WTC11 (cell line): Measurements from ENCODE around the gene LRRC47. TPM values are rescaled to one million over a fixed set of nuclear protein-coding genes. Genes with fewer than 3 reads are reported as not detected.

Experiments used
- ATAC-seq: fragments of 200-7000 bp; cut with Tn5 transposase; 2 replicates; pipeline ENCODE4 v1.10.0; 2021; ENCODE audit warnings: mild to moderate bottlenecking, moderate library complexity
- CTCF ChIA-PET: fragments of 300-600 bp; sonication (Branson Sonifier 250); formaldehyde crosslinking; loops from one replicate; lab custom pipeline; 2021; ENCODE audit warnings: antibody characterized with exemption; lab: Charles Lee
- POLR2A ChIA-PET: fragments of 350-600 bp; sonication (Branson Sonifier 250); formaldehyde crosslinking; loops from one replicate; lab custom pipeline; 2021; ENCODE audit warnings: antibody characterized with exemption; lab: Charles Lee
- DNase-seq: peaks from one replicate; pipeline ENCODE4 v3.0.0; 2021; ENCODE audit warnings: low spot score
- H3K27ac Mint-ChIP-seq: 2 replicates; pipeline ENCODE4 v1.8.0; 2021; ENCODE audit warnings: mixed read lengths
- H3K27me3 Mint-ChIP-seq: 2 replicates; pipeline ENCODE4 v1.8.0; 2021; ENCODE audit warnings: low read depth, mild to moderate bottlenecking, moderate library complexity, mixed read lengths
- H3K36me3 Mint-ChIP-seq: 2 replicates; pipeline ENCODE4 v1.8.0; 2021; ENCODE audit warnings: mixed read lengths
- H3K4me1 Mint-ChIP-seq: 2 replicates; pipeline ENCODE4 v1.8.0; 2022; ENCODE audit warnings: mixed read lengths
- H3K4me3 Mint-ChIP-seq: 2 replicates; pipeline ENCODE4 v1.8.0; 2021; ENCODE audit warnings: mild to moderate bottlenecking, moderate library complexity, mixed read lengths
- H3K9me3 Mint-ChIP-seq: 2 replicates; pipeline ENCODE4 v1.8.0; 2021; ENCODE audit warnings: mixed read lengths
- CREB1 ChIP-seq: sonication (generic); formaldehyde crosslinking; IDR thresholded peaks from 2 replicates; pipeline ENCODE4 v1.8.0; 2023; ENCODE audit warnings: mild to moderate bottlenecking, missing genetic modification reagents
- ETV6 ChIP-seq: sonication (generic); formaldehyde crosslinking; IDR thresholded peaks from 2 replicates; pipeline ENCODE4 v1.8.1; 2022; ENCODE audit warnings: mild to moderate bottlenecking, missing genetic modification reagents
- JAZF1 ChIP-seq: fragments of 250-450 bp; sonication (Bioruptor Pico); IDR thresholded peaks from 2 replicates; pipeline ENCODE4 v1.9.0; 2021; ENCODE audit warnings: moderate library complexity, mild to moderate bottlenecking, inconsistent platforms
- JUN ChIP-seq: sonication (generic); formaldehyde crosslinking; IDR thresholded peaks from 2 replicates; pipeline ENCODE4 v1.8.0; 2023; ENCODE audit warnings: mild to moderate bottlenecking, missing genetic modification reagents
- KAT7 ChIP-seq: sonication (generic); formaldehyde crosslinking; IDR thresholded peaks from 2 replicates; pipeline ENCODE4 v1.8.1; 2023; ENCODE audit warnings: missing genetic modification reagents, mild to moderate bottlenecking, borderline replicate concordance
- MXD4 ChIP-seq: fragments of 250-450 bp; sonication (Bioruptor Pico); IDR thresholded peaks from 2 replicates; pipeline ENCODE4 v1.8.0; 2021; ENCODE audit warnings: mild to moderate bottlenecking, moderate library complexity, borderline replicate concordance
- MYBL2 ChIP-seq: sonication (generic); formaldehyde crosslinking; IDR thresholded peaks from 2 replicates; pipeline ENCODE4 v1.8.1; 2023; ENCODE audit warnings: mild to moderate bottlenecking, moderate library complexity, missing genetic modification reagents
- NR1H2 ChIP-seq: sonication (generic); formaldehyde crosslinking; IDR thresholded peaks from 2 replicates; pipeline ENCODE4 v1.9.0; 2021; ENCODE audit warnings: mild to moderate bottlenecking, moderate library complexity, missing genetic modification reagents
- SMAD3 ChIP-seq: sonication (generic); formaldehyde crosslinking; IDR thresholded peaks from 2 replicates; pipeline ENCODE4 v1.8.0; 2022; ENCODE audit warnings: missing genetic modification reagents, mild to moderate bottlenecking, borderline replicate concordance
- ZNF138 ChIP-seq: sonication (generic); formaldehyde crosslinking; conservative IDR thresholded peaks from 2 replicates; pipeline ENCODE4 v1.8.1; 2022; ENCODE audit warnings: mild to moderate bottlenecking, moderate library complexity, missing genetic modification reagents
- ZNF317 ChIP-seq: sonication (generic); formaldehyde crosslinking; IDR thresholded peaks from 2 replicates; pipeline ENCODE4 v1.8.1; 2023; ENCODE audit warnings: low read depth, mild to moderate bottlenecking, moderate library complexity, missing genetic modification reagents, borderline replicate concordance
- ZNF423 ChIP-seq: fragments of 250-450 bp; sonication (Bioruptor Pico); IDR thresholded peaks from 2 replicates; pipeline ENCODE4 v2.1.2; 2022; ENCODE audit warnings: mild to moderate bottlenecking, moderate library complexity
- ZNF671 ChIP-seq: fragments of 250-450 bp; sonication (Bioruptor Pico); IDR thresholded peaks from 2 replicates; pipeline ENCODE4 v1.8.0; 2021; ENCODE audit warnings: mild to moderate bottlenecking
- total RNA-seq: library from RNA; stranded (reverse); gene quantifications from 3 replicates; pipeline ENCODE4 v1.2.3, GENCODE V29; 2021
- TF ChIP-seq, protein P1 (sequence below): fragments of 250-450 bp; sonication (Bioruptor Pico); IDR thresholded peaks from 2 replicates; pipeline ENCODE4 v1.9.0; 2021; ENCODE audit warnings: mild to moderate bottlenecking
- TF ChIP-seq, protein P2 (sequence below): sonication (generic); formaldehyde crosslinking; IDR thresholded peaks from 2 replicates; pipeline ENCODE4 v1.8.1; 2023; ENCODE audit warnings: mild to moderate bottlenecking, missing genetic modification reagents
- TF ChIP-seq, protein P3 (sequence below): fragments of 250-450 bp; sonication (Bioruptor Pico); IDR thresholded peaks from 2 replicates; pipeline ENCODE4 v1.9.0; 2021; ENCODE audit warnings: moderate library complexity, mild to moderate bottlenecking, inconsistent platforms, borderline replicate concordance
- TF ChIP-seq, protein P4 (sequence below): sonication (generic); formaldehyde crosslinking; conservative IDR thresholded peaks from 2 replicates; pipeline ENCODE4 v1.8.1; 2023; ENCODE audit warnings: mild to moderate bottlenecking, low read depth, missing genetic modification reagents, moderate library complexity
- TF ChIP-seq, protein P5 (sequence below): sonication (generic); formaldehyde crosslinking; IDR thresholded peaks from 2 replicates; pipeline ENCODE4 v1.8.1; 2022; ENCODE audit warnings: missing genetic modification reagents, borderline replicate concordance
- TF ChIP-seq, protein P6 (sequence below): sonication (generic); formaldehyde crosslinking; IDR thresholded peaks from 2 replicates; pipeline ENCODE4 v1.8.0; 2023; ENCODE audit warnings: missing genetic modification reagents, mild to moderate bottlenecking, borderline replicate concordance
- TF ChIP-seq, protein P7 (sequence below): sonication (generic); formaldehyde crosslinking; IDR thresholded peaks from 2 replicates; pipeline ENCODE4 v1.8.0; 2023; ENCODE audit warnings: missing genetic modification reagents

Gene LRRC47
- total RNA-seq, 1 experiment from 2014 or later, result 92.4 TPM

DNA sequence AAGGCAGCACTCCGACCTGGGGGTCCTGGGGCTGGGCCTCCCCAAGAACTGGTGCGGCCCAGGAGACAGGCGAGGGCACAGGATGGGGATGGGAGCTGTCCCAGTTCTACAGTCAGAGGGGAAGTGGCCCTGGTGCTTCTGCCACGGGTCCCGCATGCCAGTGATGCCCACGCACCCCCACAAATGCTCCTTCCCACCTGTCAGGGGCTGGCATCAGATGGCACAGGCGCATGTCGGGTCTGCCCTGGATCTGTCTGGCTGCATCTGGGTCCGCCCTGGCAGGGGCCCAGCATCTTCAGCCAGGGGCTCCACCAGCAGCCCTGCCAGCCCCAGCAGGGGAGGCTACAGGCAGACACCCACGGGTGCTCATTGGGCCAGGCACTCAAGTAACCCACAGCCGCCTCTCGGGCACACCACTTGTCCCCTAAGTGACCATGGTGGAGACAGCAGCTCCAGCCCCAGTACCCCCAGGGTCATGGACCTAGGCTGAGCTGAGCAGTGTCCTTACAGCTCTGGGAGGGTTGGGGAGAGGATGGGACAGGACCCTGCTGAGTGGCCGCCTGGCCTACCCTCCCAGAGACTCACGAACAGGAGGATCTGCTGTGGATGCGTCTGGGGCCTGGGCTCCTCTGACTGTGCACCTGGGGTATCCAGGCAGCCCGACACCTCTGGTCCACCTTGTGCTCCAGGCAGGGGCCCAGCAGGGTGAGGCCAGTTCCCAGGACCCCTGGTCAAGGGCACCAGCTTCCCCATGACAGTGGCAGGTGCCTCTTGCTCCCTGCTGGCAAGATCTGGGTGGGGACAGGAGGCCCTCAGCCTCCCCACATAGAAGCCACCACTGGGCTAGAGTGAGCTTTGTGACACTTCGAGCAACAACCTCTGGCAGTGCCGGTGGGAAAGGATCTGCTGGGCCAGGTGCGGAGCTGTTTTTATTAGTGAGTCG lies 18.4 kb downstream of the LRRC47 start:
- Mint-ChIP-seq H3K36me3 (peaks cover 38% of the 10 kb centered on the region), H3K27ac (no peak overlapping the region), H3K27me3 (no peaks in the 10 kb centered on the region), H3K9me3 (no peaks in the 10 kb centered on the region), H3K4me1 (peaks cover 15% of the 10 kb centered on the region), H3K4me3 (no peak overlapping the region)
- ChIA-PET POLR2A (interaction anchor here (0.6 to 1.2 kb wide), 2 partner anchors 14 to 1233 kb away, joined by 3 to 5 read pairs; no protein-coding TSS in a partner anchor), CTCF (interaction anchor here (0.6 to 2.5 kb wide), 5 partner anchors 16 to 1463 kb away, joined by 3 to 10 read pairs (median 3); no protein-coding TSS in a partner anchor)
- ATAC-seq (no peak), DNase-seq (no peak)
- TF ChIP-seq, protein P1, sequence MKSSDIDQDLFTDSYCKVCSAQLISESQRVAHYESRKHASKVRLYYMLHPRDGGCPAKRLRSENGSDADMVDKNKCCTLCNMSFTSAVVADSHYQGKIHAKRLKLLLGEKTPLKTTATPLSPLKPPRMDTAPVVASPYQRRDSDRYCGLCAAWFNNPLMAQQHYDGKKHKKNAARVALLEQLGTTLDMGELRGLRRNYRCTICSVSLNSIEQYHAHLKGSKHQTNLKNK (CRISPR knock-in tag), result no peak
- TF ChIP-seq, protein P2, sequence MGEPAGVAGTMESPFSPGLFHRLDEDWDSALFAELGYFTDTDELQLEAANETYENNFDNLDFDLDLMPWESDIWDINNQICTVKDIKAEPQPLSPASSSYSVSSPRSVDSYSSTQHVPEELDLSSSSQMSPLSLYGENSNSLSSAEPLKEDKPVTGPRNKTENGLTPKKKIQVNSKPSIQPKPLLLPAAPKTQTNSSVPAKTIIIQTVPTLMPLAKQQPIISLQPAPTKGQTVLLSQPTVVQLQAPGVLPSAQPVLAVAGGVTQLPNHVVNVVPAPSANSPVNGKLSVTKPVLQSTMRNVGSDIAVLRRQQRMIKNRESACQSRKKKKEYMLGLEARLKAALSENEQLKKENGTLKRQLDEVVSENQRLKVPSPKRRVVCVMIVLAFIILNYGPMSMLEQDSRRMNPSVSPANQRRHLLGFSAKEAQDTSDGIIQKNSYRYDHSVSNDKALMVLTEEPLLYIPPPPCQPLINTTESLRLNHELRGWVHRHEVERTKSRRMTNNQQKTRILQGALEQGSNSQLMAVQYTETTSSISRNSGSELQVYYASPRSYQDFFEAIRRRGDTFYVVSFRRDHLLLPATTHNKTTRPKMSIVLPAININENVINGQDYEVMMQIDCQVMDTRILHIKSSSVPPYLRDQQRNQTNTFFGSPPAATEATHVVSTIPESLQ (CRISPR knock-in tag), result no peak
- TF ChIP-seq NR1H2, result no peak
- TF ChIP-seq SMAD3, result no peak
- no peak for TF ChIP-seq JAZF1 (CRISPR knock-in tag)
- TF ChIP-seq, protein P3, sequence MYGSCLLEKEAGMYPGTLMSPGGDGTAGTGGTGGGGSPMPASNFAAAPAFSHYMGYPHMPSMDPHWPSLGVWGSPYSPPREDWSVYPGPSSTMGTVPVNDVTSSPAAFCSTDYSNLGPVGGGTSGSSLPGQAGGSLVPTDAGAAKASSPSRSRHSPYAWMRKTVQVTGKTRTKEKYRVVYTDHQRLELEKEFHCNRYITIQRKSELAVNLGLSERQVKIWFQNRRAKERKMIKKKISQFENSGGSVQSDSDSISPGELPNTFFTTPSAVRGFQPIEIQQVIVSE (CRISPR knock-in tag), result no peak
- no peak for TF ChIP-seq ZNF423
- TF ChIP-seq ETV6, result no peak
- TF ChIP-seq, protein P4, sequence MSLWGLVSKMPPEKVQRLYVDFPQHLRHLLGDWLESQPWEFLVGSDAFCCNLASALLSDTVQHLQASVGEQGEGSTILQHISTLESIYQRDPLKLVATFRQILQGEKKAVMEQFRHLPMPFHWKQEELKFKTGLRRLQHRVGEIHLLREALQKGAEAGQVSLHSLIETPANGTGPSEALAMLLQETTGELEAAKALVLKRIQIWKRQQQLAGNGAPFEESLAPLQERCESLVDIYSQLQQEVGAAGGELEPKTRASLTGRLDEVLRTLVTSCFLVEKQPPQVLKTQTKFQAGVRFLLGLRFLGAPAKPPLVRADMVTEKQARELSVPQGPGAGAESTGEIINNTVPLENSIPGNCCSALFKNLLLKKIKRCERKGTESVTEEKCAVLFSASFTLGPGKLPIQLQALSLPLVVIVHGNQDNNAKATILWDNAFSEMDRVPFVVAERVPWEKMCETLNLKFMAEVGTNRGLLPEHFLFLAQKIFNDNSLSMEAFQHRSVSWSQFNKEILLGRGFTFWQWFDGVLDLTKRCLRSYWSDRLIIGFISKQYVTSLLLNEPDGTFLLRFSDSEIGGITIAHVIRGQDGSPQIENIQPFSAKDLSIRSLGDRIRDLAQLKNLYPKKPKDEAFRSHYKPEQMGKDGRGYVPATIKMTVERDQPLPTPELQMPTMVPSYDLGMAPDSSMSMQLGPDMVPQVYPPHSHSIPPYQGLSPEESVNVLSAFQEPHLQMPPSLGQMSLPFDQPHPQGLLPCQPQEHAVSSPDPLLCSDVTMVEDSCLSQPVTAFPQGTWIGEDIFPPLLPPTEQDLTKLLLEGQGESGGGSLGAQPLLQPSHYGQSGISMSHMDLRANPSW (CRISPR knock-in tag), result no peak
- TF ChIP-seq KAT7 (CRISPR knock-in tag), result no peak
- TF ChIP-seq MYBL2 (CRISPR knock-in tag), result no peak
- no peak for TF ChIP-seq JUN (CRISPR knock-in tag)
- no peak for TF ChIP-seq ZNF138 (CRISPR knock-in tag)
- TF ChIP-seq, protein P5, sequence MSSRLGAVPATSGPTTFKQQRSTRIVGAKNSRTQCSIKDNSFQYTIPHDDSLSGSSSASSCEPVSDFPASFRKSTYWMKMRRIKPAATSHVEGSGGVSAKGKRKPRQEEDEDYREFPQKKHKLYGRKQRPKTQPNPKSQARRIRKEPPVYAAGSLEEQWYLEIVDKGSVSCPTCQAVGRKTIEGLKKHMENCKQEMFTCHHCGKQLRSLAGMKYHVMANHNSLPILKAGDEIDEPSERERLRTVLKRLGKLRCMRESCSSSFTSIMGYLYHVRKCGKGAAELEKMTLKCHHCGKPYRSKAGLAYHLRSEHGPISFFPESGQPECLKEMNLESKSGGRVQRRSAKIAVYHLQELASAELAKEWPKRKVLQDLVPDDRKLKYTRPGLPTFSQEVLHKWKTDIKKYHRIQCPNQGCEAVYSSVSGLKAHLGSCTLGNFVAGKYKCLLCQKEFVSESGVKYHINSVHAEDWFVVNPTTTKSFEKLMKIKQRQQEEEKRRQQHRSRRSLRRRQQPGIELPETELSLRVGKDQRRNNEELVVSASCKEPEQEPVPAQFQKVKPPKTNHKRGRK (CRISPR knock-in tag), result no peak
- TF ChIP-seq CREB1, result no peak
- TF ChIP-seq ZNF317 (CRISPR knock-in tag), result no peak
- no peak for TF ChIP-seq ZNF671 (CRISPR knock-in tag)
- TF ChIP-seq, protein P6, sequence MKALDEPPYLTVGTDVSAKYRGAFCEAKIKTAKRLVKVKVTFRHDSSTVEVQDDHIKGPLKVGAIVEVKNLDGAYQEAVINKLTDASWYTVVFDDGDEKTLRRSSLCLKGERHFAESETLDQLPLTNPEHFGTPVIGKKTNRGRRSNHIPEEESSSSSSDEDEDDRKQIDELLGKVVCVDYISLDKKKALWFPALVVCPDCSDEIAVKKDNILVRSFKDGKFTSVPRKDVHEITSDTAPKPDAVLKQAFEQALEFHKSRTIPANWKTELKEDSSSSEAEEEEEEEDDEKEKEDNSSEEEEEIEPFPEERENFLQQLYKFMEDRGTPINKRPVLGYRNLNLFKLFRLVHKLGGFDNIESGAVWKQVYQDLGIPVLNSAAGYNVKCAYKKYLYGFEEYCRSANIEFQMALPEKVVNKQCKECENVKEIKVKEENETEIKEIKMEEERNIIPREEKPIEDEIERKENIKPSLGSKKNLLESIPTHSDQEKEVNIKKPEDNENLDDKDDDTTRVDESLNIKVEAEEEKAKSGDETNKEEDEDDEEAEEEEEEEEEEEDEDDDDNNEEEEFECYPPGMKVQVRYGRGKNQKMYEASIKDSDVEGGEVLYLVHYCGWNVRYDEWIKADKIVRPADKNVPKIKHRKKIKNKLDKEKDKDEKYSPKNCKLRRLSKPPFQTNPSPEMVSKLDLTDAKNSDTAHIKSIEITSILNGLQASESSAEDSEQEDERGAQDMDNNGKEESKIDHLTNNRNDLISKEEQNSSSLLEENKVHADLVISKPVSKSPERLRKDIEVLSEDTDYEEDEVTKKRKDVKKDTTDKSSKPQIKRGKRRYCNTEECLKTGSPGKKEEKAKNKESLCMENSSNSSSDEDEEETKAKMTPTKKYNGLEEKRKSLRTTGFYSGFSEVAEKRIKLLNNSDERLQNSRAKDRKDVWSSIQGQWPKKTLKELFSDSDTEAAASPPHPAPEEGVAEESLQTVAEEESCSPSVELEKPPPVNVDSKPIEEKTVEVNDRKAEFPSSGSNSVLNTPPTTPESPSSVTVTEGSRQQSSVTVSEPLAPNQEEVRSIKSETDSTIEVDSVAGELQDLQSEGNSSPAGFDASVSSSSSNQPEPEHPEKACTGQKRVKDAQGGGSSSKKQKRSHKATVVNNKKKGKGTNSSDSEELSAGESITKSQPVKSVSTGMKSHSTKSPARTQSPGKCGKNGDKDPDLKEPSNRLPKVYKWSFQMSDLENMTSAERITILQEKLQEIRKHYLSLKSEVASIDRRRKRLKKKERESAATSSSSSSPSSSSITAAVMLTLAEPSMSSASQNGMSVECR (CRISPR knock-in tag), result no peak
- TF ChIP-seq, protein P7, sequence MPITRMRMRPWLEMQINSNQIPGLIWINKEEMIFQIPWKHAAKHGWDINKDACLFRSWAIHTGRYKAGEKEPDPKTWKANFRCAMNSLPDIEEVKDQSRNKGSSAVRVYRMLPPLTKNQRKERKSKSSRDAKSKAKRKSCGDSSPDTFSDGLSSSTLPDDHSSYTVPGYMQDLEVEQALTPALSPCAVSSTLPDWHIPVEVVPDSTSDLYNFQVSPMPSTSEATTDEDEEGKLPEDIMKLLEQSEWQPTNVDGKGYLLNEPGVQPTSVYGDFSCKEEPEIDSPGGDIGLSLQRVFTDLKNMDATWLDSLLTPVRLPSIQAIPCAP (CRISPR knock-in tag), result no peak
- TF ChIP-seq MXD4 (CRISPR knock-in tag), result no peak
